AG09319 (cell line): ENCODE measurements around the gene PRR11.
"Not testable (repeated sequence)": the region's sequence is repeated elsewhere in the genome, so short reads cannot be mapped to it uniquely, and the experiment has no call there.

ENCODE experiments used
- DNase-seq: peaks from one replicate; pipeline ENCODE4 v3.0.0-alpha.2; 2010; ENCODE audit warnings: low read depth; ENCODE audit errors: extremely low read depth
- TF ChIP-seq, protein P1 (sequence below): IDR thresholded peaks from 2 replicates; pipeline ENCODE4 v1.5.1; 2011; ENCODE audit warnings: low read depth, mild to moderate bottlenecking, inconsistent platforms, low read length, moderate library complexity

The PRR11 gene

DNA sequence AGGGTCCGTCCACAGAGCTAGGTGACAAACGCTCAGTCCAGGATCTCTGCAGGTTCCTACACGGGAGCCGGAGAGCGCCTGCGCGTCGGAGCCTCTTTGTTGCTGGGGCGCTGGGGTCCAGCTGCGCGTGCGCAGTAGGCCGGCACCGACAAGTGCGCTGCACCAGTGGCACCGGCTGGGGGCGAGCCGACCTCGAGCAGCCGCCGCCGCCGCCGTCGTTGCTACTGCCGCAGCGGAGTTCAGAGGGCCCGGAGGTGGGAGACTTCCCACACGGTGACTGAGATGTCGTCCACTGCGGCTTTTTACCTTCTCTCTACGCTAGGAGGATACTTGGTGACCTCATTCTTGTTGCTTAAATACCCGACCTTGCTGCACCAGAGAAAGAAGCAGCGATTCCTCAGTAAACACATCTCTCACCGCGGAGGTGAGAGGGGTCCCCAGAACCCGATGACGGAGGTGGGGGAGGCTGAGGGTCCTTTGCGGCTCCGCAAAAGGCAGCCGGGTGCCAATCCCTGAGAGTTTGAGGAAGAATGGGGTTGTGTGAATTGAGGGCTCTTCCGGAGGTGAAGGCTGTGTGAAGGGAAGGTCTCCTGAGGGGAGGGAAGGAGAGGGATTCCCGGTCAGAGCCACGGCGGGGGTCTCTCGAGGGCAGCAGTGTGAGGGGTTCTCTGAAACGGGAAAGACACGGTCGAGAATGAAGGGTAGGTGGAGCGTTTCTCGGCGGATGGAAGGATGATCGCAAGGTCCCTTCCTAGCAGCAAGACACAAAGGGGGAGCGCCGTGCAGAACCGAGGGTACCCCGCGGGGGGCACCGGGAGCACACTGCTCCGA, 65.0 kb downstream of the PRR11 start, which contains the start of gene GDPD1:
Gene GDPD1 (plus strand): TSS at position 184 of the 831 bp plus-strand sequence. CDS start 99 bp downstream, at position 283.
- TF ChIP-seq, protein P1, sequence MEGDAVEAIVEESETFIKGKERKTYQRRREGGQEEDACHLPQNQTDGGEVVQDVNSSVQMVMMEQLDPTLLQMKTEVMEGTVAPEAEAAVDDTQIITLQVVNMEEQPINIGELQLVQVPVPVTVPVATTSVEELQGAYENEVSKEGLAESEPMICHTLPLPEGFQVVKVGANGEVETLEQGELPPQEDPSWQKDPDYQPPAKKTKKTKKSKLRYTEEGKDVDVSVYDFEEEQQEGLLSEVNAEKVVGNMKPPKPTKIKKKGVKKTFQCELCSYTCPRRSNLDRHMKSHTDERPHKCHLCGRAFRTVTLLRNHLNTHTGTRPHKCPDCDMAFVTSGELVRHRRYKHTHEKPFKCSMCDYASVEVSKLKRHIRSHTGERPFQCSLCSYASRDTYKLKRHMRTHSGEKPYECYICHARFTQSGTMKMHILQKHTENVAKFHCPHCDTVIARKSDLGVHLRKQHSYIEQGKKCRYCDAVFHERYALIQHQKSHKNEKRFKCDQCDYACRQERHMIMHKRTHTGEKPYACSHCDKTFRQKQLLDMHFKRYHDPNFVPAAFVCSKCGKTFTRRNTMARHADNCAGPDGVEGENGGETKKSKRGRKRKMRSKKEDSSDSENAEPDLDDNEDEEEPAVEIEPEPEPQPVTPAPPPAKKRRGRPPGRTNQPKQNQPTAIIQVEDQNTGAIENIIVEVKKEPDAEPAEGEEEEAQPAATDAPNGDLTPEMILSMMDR: peak; percentile 44
- DNase-seq: peak; percentile 79

DNA sequence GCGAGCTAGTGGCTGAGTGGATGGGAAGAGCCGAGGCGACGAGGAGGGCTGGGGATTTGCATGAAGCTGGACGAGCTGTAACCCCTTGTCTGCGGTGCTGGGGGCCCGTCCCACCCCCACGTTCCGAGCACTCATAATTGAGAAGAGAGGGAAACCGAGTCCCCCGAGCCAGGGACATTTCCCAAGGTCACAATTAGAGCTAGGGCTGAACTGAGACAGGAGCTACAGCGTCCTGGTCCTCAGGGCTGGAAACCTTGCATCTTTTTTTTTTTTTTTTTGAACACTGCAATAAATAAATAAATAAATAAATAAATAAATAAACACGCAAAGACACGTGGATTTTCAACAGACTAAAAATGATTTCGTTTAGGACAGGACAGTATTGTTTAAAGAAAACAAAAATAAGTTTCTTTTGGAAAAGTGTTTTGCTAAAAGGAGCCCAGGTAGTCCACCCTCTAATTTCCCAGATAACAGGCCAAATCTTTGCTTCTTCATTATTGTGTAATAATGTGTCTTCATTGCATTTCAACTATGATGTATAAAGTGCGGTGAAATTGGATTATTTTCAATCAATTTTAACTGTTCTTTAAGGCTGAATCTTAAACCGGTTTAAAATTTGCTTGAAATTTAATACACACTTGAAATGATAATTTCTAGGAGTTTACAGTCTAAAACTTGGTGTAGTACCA, 65.8 kb downstream of the PRR11 start:
- DNase-seq: no peak
- TF ChIP-seq, protein P1: no peak

DNA sequence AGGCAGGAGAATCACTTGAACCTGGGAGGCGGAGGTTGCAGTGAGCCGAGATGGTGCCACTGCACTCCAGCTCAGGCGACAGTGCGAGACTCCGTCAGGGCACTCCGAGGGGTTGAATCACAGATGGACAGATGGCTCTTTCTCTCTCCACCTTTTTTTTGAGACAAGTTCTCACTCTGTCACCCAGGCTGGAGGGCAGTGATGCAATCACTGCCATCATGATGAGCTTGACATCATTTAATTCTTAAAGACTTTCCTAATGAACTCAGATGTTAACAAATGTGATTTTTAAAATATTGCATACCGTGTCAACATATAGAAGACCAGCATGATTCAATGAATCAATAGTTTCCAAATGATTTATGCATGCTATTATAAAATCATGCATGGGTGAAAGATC, 68.3 kb downstream of the PRR11 start:
- TF ChIP-seq, protein P1: no peak

DNA sequence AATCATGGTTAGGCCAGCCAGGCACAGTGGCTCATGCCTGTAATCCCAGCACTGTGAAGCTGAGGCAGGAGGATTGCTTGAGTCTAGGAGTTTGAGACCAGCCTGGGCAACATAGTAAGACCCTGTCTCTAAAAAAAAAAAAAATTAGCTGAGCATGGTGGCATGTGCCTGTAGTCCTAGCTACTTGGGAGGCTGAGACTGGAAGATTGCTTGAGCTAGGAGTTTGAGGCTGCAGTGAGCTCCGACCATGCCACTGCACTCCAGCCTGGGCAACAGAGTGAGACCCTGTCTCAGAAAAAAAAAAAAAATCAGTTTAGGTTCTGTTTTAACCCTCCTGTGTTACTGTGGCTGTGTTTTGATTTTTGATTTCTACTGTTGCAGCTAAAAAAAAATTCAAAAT, 73.0 kb downstream of the PRR11 start:
- DNase-seq: not testable (repeated sequence)

More for the DNA sequence above, 68.3 kb downstream of the PRR11 start:
- DNase-seq: no peak

DNA sequence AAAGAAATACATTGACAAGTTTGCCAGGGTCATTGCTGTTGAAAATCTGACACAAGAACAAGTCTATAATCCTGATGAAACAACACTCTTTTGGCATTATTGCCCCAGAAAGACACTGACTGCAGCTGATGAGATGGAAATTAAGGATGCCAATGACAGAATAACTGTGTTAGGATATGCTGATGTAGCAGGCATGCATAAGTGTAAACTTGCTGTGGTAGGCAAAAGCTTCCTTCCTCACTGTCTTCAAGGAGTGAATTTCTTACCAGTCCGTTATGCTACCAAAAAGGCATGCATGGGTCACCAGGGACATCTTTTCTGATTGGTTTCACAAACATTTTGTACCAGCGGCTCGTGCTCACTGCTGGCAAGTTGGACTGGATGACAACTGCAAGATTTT, 75.2 kb downstream of the PRR11 start:
- no peak for DNase-seq
- TF ChIP-seq, protein P1: no peak

DNA sequence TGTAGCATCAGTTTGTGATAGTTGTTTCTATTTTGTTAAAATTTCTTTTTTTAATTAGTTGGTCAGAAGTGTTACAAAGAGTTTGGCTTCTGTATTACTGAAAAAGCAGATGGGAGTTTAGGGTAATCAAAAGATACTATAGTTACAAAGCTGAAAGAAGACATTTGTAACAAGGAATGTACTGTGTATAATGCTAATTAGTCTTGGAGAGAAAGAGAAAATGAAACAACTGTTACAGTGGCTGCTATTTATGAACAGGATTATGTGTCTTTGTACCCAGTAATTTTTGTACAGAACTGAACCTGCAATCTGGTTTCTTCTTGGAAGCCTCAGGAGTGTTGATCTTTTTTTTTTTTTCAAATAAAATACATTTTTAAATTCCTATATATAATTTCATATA, 79.1 kb downstream of the PRR11 start:
- no peak for DNase-seq
- TF ChIP-seq, protein P1: no peak

DNA sequence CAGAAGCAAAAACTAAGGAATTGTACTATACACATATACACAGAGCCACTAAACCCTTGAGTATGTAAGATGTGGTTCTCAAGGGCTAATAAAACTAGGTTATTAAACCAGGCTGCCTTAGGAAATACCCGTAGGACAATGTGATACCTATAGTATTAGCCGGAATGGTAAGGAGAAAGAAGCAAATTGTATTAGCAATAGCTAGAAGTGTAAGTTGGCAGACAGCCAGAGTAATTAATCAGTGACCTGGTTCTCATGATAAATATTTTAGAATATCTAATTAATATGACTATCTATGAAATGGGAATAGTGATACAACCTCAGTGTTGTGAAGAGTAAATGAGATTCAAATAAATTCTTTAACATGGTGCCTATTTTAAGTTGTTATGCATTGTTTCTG, 83.4 kb downstream of the PRR11 start:
- DNase-seq: no peak
- TF ChIP-seq, protein P1: no peak
